ENCODE results near the gene MNT. TPM values are rescaled to one million over a fixed set of nuclear protein-coding genes. Genes with fewer than 3 reads are reported as not detected.

MNT gene
- total and polyA plus RNA-seq, 11 donors, result 4.1 to 20.4 (median 9.8) TPM

- Histone ChIP-seq H3K27ac (peak overlapping the region in 1 of 12 donors; percentile 69), H3K9me3 (no peaks in the 10 kb centered on the region), H3K4me1 (peaks cover 0 to 44% (median 22%) of the 10 kb centered on the region in 12 donors), H3K27me3 (no peaks in the 10 kb centered on the region), H3K4me3 (no peak overlapping the region), H3K36me3 (peaks cover 0 to 62% (median 24%) of the 10 kb centered on the region in 9 donors)
- intact Hi-C loops (cut with DNase I), result no loop called here
- 93 to 100% (median 96%) methylated on average over 4 to 21 of the region's 21 CpGs for WGBS, 4 donors
- TF ChIP-seq POLR2A (IDR thresholded peaks at IDR 0.05) (no peak), CTCF (IDR thresholded peaks at IDR 0.05) (no peak)
- no peak for ATAC-seq
- DNase-seq, result peak in 1 of 5 donors; percentile 46
Measured at GRCh38 chr17:2363318-2363717, 37.5 kb downstream of the MNT start.

GRCh38 chr17:2362881-2363280 lies 38.0 kb downstream of the MNT start:
- ATAC-seq, result no peak
- TF ChIP-seq CTCF (IDR thresholded peaks at IDR 0.05) (no peak), POLR2A (IDR thresholded peaks at IDR 0.05) (no peak)
- intact Hi-C loops (cut with DNase I), result no loop called here
- Histone ChIP-seq H3K36me3 (peaks cover 0 to 62% (median 24%) of the 10 kb centered on the region in 9 donors), H3K9me3 (no peaks in the 10 kb centered on the region), H3K27me3 (no peaks in the 10 kb centered on the region), H3K4me1 (peaks cover 0 to 39% (median 18%) of the 10 kb centered on the region in 12 donors), H3K27ac (no peak overlapping the region), H3K4me3 (no peak overlapping the region)
- DNase-seq, result peak in 1 of 5 donors; percentile 55
- 95 to 98% (median 97%) methylated on average over 5 to 14 of the region's 14 CpGs for WGBS, 4 donors

GRCh38 chr17:2362416-2362815 lies 38.4 kb downstream of the MNT start:
- H3K4me1 ChIP-seq, result peaks cover 0 to 35% (median 15%) of the 10 kb centered on the region in 12 donors
- ATAC-seq (no peak), DNase-seq (peak in 1 of 5 donors; percentile 28)
- H3K27me3 ChIP-seq, result no peaks in the 10 kb centered on the region
- H3K9me3 ChIP-seq, result no peaks in the 10 kb centered on the region
- no peak overlapping the region for H3K27ac ChIP-seq
- no peak overlapping the region for H3K4me3 ChIP-seq
- no peak for TF ChIP-seq POLR2A (IDR thresholded peaks at IDR 0.05)
- no peak for TF ChIP-seq CTCF (IDR thresholded peaks at IDR 0.05)
- intact Hi-C loops (cut with DNase I), result no loop called here
- 92 to 100% (median 97%) methylated on average over 19 of the region's 19 CpGs for WGBS, 4 donors
- H3K36me3 ChIP-seq, result peaks cover 0 to 62% (median 24%) of the 10 kb centered on the region in 9 donors

- H3K9me3 ChIP-seq, result no peaks in the 10 kb centered on the region
Measured at GRCh38 chr17:2362016-2362415, 38.8 kb downstream of the MNT start.

More at GRCh38 chr17:2362016-2362415, 38.8 kb downstream of the MNT start:
- Histone ChIP-seq H3K4me1 (peaks cover 0 to 33% (median 14%) of the 10 kb centered on the region in 12 donors), H3K27me3 (no peaks in the 10 kb centered on the region), H3K4me3 (no peak overlapping the region), H3K36me3 (peaks cover 0 to 58% (median 21%) of the 10 kb centered on the region in 9 donors), H3K27ac (no peak overlapping the region)
- WGBS, 4 donors, result 96 to 99% (median 97%) methylated on average over 18 to 20 of the region's 20 CpGs
- TF ChIP-seq POLR2A (IDR thresholded peaks at IDR 0.05), result no peak
- TF ChIP-seq CTCF (IDR thresholded peaks at IDR 0.05), result no peak
- intact Hi-C loops (cut with DNase I), result no loop called here
- ATAC-seq, result no peak
- DNase-seq, result peak in 1 of 5 donors; percentile 58
